Stimulated activated naive B cell treated with anti-CD40 and anti-IgM and Interleukin-4, amounts not matched to agents 10 μg/mL and 1 μg/mL and 100 μg/mL, for 72 hours (primary cell): ENCODE results near the gene UACA.
"Not testable (repeated sequence)": the region's sequence is repeated elsewhere in the genome, so short reads cannot be mapped to it uniquely, and the experiment has no call there.

ENCODE experiments used
- ATAC-seq, 2 donors: fragments of 150-1000 bp; cut with Tn5 transposase; replicated peaks; 2 replicates each; pipeline ENCODE4 v1.10.0; 2021; ENCODE audit warnings: moderate library complexity in 1 of 2
- DNase-seq: peaks from one replicate; pipeline ENCODE4 v3.0.0; 2021
- H3K27ac Mint-ChIP-seq: one replicate; pipeline ENCODE4 v1.8.0; 2022; ENCODE audit warnings: mild to moderate bottlenecking, mixed read lengths
- H3K27me3 Mint-ChIP-seq, 2 donors: one replicate each; pipeline ENCODE4 v1.8.0; 2022; ENCODE audit warnings: mixed read lengths in 2 of 2
- H3K36me3 Mint-ChIP-seq, 2 donors: one replicate each; pipeline ENCODE4 v1.8.0; 2022; ENCODE audit warnings: mixed read lengths in 2 of 2, mild to moderate bottlenecking in 1 of 2
- H3K4me1 Mint-ChIP-seq, 2 donors: one replicate each; pipeline ENCODE4 v1.8.0; 2022; ENCODE audit warnings: mixed read lengths in 2 of 2, mild to moderate bottlenecking in 1 of 2
- H3K4me3 Mint-ChIP-seq, 2 donors: one replicate each; pipeline ENCODE4 v1.8.0; 2022; ENCODE audit warnings: mild to moderate bottlenecking in 2 of 2, mixed read lengths in 2 of 2, moderate library complexity in 1 of 2
- H3K9me3 Mint-ChIP-seq, 2 donors: one replicate each; pipeline ENCODE4 v1.8.0; 2022; ENCODE audit warnings: mixed read lengths in 2 of 2, mild to moderate bottlenecking in 1 of 2

The UACA gene, protein sequence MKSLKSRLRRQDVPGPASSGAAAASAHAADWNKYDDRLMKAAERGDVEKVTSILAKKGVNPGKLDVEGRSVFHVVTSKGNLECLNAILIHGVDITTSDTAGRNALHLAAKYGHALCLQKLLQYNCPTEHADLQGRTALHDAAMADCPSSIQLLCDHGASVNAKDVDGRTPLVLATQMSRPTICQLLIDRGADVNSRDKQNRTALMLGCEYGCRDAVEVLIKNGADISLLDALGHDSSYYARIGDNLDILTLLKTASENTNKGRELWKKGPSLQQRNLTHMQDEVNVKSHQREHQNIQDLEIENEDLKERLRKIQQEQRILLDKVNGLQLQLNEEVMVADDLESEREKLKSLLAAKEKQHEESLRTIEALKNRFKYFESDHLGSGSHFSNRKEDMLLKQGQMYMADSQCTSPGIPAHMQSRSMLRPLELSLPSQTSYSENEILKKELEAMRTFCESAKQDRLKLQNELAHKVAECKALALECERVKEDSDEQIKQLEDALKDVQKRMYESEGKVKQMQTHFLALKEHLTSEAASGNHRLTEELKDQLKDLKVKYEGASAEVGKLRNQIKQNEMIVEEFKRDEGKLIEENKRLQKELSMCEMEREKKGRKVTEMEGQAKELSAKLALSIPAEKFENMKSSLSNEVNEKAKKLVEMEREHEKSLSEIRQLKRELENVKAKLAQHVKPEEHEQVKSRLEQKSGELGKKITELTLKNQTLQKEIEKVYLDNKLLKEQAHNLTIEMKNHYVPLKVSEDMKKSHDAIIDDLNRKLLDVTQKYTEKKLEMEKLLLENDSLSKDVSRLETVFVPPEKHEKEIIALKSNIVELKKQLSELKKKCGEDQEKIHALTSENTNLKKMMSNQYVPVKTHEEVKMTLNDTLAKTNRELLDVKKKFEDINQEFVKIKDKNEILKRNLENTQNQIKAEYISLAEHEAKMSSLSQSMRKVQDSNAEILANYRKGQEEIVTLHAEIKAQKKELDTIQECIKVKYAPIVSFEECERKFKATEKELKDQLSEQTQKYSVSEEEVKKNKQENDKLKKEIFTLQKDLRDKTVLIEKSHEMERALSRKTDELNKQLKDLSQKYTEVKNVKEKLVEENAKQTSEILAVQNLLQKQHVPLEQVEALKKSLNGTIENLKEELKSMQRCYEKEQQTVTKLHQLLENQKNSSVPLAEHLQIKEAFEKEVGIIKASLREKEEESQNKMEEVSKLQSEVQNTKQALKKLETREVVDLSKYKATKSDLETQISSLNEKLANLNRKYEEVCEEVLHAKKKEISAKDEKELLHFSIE (N-terminal part only)

DNA sequence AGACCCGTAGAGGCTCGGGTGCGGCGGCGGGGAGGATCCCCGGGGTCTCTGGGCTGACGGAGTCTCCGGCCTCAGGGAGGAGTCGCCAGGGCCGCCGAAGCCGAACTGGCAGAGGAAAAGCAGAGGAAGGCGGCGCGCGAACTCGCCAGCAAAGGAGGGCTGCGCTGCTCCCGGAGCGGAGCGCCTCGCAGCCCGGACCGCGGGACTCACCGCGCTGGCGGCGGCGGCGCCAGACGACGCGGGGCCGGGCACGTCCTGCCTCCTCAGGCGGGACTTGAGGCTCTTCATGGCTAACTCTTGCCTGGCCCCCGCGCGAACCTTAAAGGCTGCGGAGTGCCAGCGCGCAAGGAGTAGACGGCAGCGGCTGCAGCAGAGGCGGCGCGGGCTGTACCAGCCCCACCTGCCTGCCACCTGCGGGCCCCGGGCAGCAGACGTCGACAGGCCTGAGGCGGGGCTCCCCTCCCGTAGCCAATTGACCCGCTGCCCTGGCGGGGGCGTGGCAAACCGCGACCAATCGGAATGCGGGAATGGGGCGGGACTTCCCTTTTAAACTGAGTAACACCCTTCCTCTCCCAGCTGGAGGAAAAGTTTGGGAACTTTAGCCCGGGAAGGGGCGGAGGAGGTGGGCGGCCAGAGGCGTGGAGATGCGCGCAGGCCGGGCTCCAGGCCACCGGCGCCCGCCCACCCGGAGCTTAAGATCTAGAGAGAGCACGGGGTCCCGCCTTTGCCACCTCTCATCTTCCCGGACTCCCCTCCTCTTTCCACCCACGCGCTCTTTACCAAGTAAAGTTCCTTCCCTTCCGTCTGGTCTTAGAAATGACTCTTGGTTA, at the start of gene UACA:
Gene UACA (minus strand): TSS at position 439 of the 830 bp plus-strand sequence. CDS start 151 bp downstream, at position 288.
- H3K27ac Mint-ChIP-seq: peak within 1 kb of the TSS; percentile 67
- DNase-seq (peak; percentile 80), ATAC-seq (peak; percentile 97 to 98)
- no peaks in the 10 kb centered on the region for H3K36me3 Mint-ChIP-seq
- H3K4me1 Mint-ChIP-seq: peaks cover 10 to 27% of the 10 kb centered on the region in 2 donors
- peaks cover 7 to 22% of the 10 kb centered on the region in 2 donors for H3K27me3 Mint-ChIP-seq
- H3K9me3 Mint-ChIP-seq: no peaks in the 10 kb centered on the region
- H3K4me3 Mint-ChIP-seq: peak within 1 kb of the TSS; percentile 90 to 91

DNA sequence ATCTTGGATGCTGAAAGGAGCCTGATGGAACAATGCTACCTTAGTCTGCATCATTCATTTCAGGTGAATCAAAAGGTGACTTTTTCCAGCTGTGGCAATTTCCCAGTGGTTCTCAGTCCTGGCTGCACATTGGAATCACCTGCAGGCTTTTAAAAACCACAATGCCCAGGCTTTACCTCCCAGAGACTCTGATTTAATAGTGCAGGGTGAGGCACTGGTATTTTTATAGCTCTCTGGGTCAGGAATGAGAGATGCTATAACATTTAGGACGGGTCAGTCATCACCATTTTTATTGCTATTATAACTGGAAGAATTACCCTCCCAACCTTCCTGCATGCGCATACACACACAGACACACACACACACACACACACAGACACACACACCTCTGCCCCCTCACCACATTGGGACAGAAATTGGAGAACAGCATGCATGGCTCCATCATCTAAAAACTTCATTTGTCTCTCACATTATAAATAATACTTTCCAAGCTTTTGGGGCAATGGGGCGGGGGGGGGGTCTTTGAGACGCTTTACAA, 49.5 kb upstream of the UACA start:
- Mint-ChIP-seq H3K27me3 (peaks cover 6 to 20% of the 10 kb centered on the region in 2 donors), H3K4me1 (peaks cover 3 to 6% of the 10 kb centered on the region in 2 donors), H3K36me3 (no peaks in the 10 kb centered on the region), H3K9me3 (no peaks in the 10 kb centered on the region), H3K27ac (no peak overlapping the region), H3K4me3 (no peak overlapping the region)
- no peak for DNase-seq
- no peak for ATAC-seq

DNA sequence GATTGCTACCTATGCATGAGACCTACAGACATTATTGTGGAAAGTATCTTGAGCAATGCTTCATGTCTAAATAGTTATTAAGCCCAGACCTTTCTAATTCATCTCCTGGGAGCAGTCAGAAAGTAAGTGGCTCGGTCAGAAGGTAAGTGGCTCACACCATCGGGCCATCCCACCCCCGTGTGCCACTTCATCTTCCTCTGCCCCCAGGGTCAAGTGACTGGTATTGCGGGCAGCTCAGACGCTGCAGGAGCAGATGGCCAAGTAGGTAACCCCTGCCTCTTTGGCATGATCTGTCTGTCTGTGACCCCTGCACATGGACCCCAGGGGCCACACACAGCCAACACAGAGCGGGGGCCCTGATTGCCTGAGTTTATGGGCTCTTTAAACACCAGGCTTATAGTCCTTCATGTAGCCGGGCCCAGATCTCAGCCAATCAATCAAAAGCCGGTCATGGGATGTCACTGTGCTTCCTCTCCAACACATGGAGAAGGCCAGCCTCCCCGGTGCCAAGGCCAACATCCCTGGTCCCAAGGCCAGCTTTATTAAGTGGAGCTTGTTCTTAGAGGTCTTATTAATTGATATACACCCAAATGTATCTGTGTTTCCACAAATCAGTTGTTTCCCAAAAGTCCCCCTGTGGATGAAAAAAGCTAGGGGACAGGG, 47.7 kb upstream of the UACA start:
- Mint-ChIP-seq H3K9me3 (no peaks in the 10 kb centered on the region), H3K4me3 (no peak overlapping the region)

DNA sequence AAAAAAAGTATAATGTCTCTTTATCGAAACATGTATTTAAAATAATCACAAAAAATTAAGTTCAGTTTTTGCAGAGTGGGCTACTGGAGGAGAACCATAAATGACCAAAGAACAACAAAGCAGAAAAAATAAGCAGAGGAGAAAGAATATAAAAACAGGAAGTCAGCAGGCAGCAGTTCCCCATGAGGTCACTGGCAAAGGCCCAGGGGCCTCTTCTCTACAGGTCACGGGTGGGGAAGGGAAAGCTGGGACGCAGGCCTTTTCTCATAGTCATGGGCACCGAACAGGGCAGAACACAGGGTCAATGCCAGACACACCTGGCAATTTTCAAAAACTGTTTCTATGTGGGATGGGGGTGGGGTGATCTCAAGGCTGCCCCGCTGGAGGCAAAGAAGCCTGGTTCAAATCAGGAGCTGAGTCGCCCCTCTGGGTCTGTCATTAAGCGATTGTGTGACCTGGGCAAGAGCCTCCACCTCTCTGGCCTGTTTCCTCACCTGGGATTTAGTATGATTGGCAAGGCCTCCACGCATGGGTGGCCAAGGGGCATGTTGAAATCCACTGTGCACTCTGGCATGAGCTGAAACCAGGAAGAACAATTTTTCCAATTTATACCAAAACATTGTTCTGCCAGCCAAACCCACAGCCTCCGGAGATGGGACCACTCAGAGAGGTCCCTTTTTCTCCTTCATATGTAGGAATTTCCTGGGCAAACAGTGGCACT, 43.8 kb upstream of the UACA start:
- Mint-ChIP-seq H3K27me3 (peaks cover 11% of the 10 kb centered on the region in 2 donors), H3K4me3 (no peak overlapping the region), H3K9me3 (no peaks in the 10 kb centered on the region), H3K27ac (peak overlapping the region; percentile 31), H3K36me3 (no peaks in the 10 kb centered on the region), H3K4me1 (peaks cover 10 to 24% of the 10 kb centered on the region in 2 donors)
- no peak for DNase-seq
- ATAC-seq: peak; percentile 48 to 61

More for the DNA sequence above, 47.7 kb upstream of the UACA start:
- no peak for DNase-seq
- H3K36me3 Mint-ChIP-seq: no peaks in the 10 kb centered on the region
- ATAC-seq: no peak
- peaks cover 11 to 24% of the 10 kb centered on the region in 2 donors for H3K4me1 Mint-ChIP-seq
- H3K27ac Mint-ChIP-seq: no peak overlapping the region
- peaks cover 6 to 20% of the 10 kb centered on the region in 2 donors for H3K27me3 Mint-ChIP-seq

DNA sequence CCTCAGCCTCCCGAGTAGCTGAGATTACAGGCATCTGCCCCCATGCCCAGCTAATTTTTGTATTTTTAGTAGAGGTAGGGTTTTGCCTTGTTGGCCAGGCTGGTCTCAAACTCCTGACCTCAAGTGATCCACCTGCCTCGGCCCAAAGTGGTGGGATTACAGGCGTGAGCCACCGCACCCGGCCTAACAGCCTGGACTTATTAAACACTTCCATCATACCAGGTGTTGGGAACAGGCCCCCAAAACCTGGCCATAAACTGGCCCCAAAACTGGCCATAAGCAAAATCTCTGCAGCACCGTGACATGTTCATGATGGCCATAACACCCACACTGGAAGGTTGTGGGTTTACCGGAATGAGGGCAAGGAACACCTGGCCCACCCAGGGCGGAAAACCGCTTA, 41.0 kb upstream of the UACA start:
- DNase-seq, H3K9me3 Mint-ChIP-seq, H3K27me3 Mint-ChIP-seq, ATAC-seq, H3K27ac Mint-ChIP-seq, H3K36me3 Mint-ChIP-seq, H3K4me3 Mint-ChIP-seq: not testable (repeated sequence)
- H3K4me1 Mint-ChIP-seq: peaks cover 7 to 19% of the 10 kb centered on the region in 2 donors

DNA sequence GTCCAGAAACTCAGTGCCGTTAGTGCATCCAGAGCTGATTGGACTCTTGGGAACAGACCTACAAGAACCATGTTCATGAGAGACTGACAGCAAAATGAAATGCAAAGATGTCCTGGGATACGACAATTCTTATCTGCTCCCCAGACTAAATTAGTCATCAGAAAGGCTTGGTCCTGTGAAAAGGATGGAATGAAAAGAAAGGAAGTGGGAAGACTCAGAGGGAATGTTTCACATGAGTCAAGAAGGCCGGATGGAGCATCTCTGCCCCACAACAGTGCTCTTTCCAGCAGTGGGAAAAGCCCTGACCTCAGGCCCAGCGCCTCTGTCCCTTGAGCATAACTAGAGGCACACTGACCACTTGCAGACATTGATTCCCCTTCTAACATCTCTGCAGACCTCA, 39.3 kb upstream of the UACA start:
- H3K4me3 Mint-ChIP-seq: no peak overlapping the region
- peaks cover 7 to 16% of the 10 kb centered on the region in 2 donors for H3K4me1 Mint-ChIP-seq
- peaks cover 0 to 5% of the 10 kb centered on the region in 2 donors for H3K27me3 Mint-ChIP-seq
- no peak for ATAC-seq
- H3K9me3 Mint-ChIP-seq: no peaks in the 10 kb centered on the region
- no peaks in the 10 kb centered on the region for H3K36me3 Mint-ChIP-seq
- no peak for DNase-seq
- no peak overlapping the region for H3K27ac Mint-ChIP-seq

DNA sequence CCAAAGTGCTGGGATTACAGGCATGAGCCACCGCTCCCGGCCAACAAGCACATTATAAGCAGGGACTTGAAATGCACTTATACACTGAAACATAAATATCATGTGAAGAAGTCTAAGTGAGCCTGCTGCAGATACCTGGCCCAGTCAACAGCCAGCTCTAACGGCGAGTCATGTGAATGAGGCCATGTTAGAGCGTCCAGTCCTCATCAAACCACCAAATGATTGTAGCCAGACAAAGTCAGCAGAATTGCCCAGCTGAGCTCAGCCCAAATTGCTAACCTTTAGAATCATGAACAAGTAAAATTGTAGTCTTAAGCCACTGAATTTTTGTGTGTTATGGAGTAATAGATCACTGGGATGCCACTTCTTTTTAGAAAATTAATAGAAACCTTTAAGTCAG, 37.8 kb upstream of the UACA start:
- H3K4me3 Mint-ChIP-seq: no peak overlapping the region
- ATAC-seq (no peak), DNase-seq (no peak)
- H3K36me3 Mint-ChIP-seq: no peaks in the 10 kb centered on the region
- H3K27ac Mint-ChIP-seq: no peak overlapping the region
- no peaks in the 10 kb centered on the region for H3K9me3 Mint-ChIP-seq
- peaks cover 0 to under 1% of the 10 kb centered on the region in 2 donors for H3K4me1 Mint-ChIP-seq
- H3K27me3 Mint-ChIP-seq: peaks cover 0 to 5% of the 10 kb centered on the region in 2 donors

DNA sequence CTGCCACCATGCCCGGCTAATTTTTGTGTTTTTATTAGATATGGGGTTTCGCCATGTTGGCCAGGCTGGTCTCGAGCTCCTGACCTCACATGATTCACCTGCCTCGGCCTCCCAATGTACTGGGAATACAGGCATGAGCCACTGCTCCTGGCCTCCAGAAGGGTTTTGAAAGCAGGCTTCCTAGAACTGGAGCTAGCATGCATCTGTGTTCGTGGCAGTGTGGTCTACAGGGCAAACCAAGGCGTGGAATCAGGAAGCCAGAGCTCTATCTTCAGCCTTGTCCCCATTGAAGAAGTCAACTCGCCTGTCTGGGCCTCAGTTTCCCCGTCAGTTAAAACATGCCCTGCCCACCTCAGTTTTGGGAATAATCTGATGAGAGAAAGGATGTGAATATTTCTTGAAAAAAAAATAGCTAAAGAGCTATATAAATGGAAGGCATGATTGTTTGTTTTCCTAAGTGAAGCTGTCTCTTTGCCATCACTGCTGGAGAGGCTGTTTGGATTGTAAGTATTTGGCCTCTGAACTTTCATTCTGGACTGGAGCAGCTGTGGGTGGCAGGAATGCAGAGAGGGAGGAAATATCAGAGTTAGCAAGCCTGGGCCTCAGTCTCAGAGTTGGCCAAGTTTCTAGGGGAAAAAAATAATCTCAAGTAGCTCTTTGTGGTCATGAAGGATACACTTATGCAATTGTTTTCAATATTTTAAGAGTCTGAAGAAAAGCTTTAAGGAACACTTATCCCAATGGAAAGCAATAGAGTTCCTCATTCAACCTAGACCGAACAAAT, 36.5 kb upstream of the UACA start:
- Mint-ChIP-seq H3K27ac (no peak overlapping the region), H3K9me3 (no peaks in the 10 kb centered on the region), H3K27me3 (peaks cover 0 to 5% of the 10 kb centered on the region in 2 donors), H3K4me1 (no peaks in the 10 kb centered on the region), H3K4me3 (no peak overlapping the region), H3K36me3 (no peaks in the 10 kb centered on the region)
- ATAC-seq: no peak
- DNase-seq: no peak

DNA sequence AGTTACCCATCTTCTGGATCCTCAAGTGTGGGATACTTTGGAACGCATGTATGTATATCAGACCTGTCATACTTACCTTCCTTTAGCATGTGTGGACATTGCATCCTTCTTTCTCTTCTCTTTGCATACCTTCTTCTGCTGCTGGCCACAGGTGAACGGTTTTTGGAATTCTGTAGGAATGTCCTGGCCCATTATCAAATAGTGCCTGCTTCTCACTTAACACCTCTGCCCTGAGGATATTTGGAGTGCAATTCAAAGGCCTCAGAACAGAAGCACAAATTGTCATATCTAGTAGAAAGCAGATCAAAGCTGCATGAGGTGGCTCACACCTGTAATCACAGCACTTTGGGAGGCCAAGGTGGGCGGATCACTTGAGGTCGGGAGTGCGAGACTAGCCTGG, 34.1 kb upstream of the UACA start:
- Mint-ChIP-seq H3K9me3 (no peaks in the 10 kb centered on the region), H3K36me3 (no peaks in the 10 kb centered on the region), H3K27ac (no peak overlapping the region), H3K27me3 (peaks cover 0 to 5% of the 10 kb centered on the region in 2 donors), H3K4me3 (no peak overlapping the region), H3K4me1 (no peaks in the 10 kb centered on the region)
- DNase-seq: no peak
- ATAC-seq: no peak

DNA sequence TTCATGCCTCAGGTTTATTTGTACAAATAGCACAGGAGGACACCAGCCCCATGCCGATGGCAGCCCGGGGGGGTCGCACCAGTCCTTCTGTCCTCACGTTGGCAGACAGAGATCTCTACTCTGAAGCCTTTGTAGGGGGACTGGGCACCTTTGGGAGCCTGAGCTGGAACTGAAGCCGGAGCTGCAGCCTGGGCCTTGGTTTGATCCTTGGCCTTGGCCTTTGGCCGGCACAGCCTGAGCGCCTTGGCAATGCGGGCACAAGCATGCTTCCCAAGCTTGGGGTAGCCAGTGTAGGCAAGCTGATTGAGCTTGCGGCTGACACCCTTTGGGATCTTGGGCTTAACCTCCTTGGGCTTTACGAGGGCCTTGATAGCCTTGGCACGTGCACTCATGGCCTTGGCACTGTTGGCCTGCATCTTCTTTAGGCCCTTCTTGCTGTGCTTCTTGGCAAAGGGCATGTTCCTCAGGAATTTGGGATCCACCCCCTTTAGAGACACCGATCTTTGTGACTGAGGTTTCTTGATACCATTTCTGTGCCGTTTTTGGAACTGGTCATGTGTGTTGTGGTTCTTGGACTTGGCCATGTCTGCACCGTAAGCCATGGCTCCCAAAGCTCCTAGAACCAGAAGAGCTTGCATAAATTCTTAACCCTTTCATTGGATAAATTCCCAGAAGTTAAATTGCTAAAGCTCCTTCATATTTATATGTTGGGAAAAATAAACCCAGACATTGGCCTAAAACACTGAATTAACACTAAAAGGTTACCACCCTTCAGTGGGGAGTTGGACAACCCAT, 33.4 kb upstream of the UACA start:
- Mint-ChIP-seq H3K9me3 (no peaks in the 10 kb centered on the region), H3K4me3 (no peak overlapping the region), H3K4me1 (no peaks in the 10 kb centered on the region), H3K27ac (no peak overlapping the region), H3K36me3 (no peaks in the 10 kb centered on the region), H3K27me3 (peaks cover 0 to 7% of the 10 kb centered on the region in 2 donors)
- DNase-seq: no peak
- ATAC-seq: no peak

DNA sequence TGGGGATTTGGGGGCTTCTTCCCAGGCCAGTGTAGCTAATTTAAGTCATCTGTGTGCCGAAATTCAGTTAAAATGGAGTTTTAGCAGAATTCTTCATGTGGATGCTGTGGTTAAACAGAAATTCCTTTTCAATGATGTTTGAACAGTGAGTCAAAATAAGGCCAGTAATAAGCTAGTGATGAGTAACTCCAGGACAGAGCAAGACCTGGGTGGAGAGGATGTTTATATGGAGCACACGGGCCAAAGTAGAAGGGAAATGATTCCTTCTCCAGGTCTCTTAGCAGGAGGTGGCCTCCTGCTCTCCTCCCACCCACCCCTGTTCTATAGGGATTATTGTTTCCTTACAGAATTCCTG, 31.9 kb upstream of the UACA start:
- no peak for ATAC-seq
- DNase-seq: no peak
- Mint-ChIP-seq H3K27ac (no peak overlapping the region), H3K27me3 (peaks cover 0 to 7% of the 10 kb centered on the region in 2 donors), H3K4me1 (no peaks in the 10 kb centered on the region), H3K4me3 (no peak overlapping the region), H3K9me3 (no peaks in the 10 kb centered on the region), H3K36me3 (no peaks in the 10 kb centered on the region)
